HepG2 (cell line): ENCODE data around the gene LARP1. TPM values are rescaled to one million over a fixed set of nuclear protein-coding genes. Genes with fewer than 3 reads are reported as not detected.

Experiments used
- AGO2 ChIP-seq: fragments of 200-400 bp; formaldehyde crosslinking; optimal IDR thresholded peaks from 2 replicates; pipeline ENCODE3; 2017; ENCODE audit warnings: mild to moderate bottlenecking, low read depth, low read length, moderate library complexity
- ATF1 ChIP-seq: IDR thresholded peaks from 2 replicates; pipeline ENCODE4 v1.6.1; 2016; ENCODE audit warnings: mild to moderate bottlenecking, control low read depth
- EHMT2 ChIP-seq: fragments of 200-600 bp; sonication (generic); IDR thresholded peaks from 2 replicates; pipeline ENCODE4 v1.7.0; 2017; ENCODE audit warnings: antibody characterized with exemption, low read depth, low read length, borderline replicate concordance
- HIVEP1 ChIP-seq: sonication (generic); formaldehyde crosslinking; IDR thresholded peaks from 2 replicates; pipeline ENCODE4 v1.4.0; 2020; ENCODE audit warnings: mild to moderate bottlenecking, missing genetic modification reagents
- HNRNPUL1 ChIP-seq: fragments of 200-400 bp; formaldehyde crosslinking; IDR thresholded peaks from 2 replicates; pipeline ENCODE4 v1.6.1; 2017; ENCODE audit warnings: low read depth, mild to moderate bottlenecking, low read length, moderate library complexity
- MYC ChIP-seq: sonication (generic); formaldehyde crosslinking; IDR thresholded peaks from 2 replicates; pipeline ENCODE4 v1.9.0; 2021; ENCODE audit warnings: missing genetic modification reagents, borderline replicate concordance
- ONECUT2 ChIP-seq: sonication (generic); formaldehyde crosslinking; IDR thresholded peaks from 2 replicates; pipeline ENCODE4 v1.4.0; 2020; ENCODE audit warnings: missing genetic modification reagents
- POLR2A ChIP-seq, 2 experiments: IDR thresholded peaks; 2 replicates each; pipeline ENCODE4 v1.6.1; 2011; ENCODE audit warnings: low read depth in 2 of 2, low read length in 2 of 2, mild to moderate bottlenecking in 1 of 2, moderate library complexity in 1 of 2; ENCODE audit not compliant: insufficient read depth in 1 of 2
- SRSF4 ChIP-seq: fragments of 200-400 bp; formaldehyde crosslinking; IDR thresholded peaks from one replicate; pipeline ENCODE4 v1.6.1; 2018; ENCODE audit warnings: mild to moderate bottlenecking, low read depth, low read length, moderate library complexity; ENCODE audit not compliant: poor library complexity, severe bottlenecking
- ZNF598 ChIP-seq: sonication (generic); formaldehyde crosslinking; IDR thresholded peaks from 2 replicates; pipeline ENCODE4 v1.5.1; 2020; ENCODE audit warnings: mild to moderate bottlenecking, missing genetic modification reagents, borderline replicate concordance
- ZNF768 ChIP-seq: sonication (generic); formaldehyde crosslinking; IDR thresholded peaks from 2 replicates; pipeline ENCODE4 v1.4.0; 2020; ENCODE audit warnings: missing genetic modification reagents
- polyA plus RNA-seq, 8 experiments: library from polyadenylated mRNA; depleted of rRNA in 3 of 8; stranded (reverse) in 7 of 8; unstranded in 1 of 8; fragments of >200 nt; fragmentation: Illumina TruSeq in 4 of 8; extraction: Trizol in 4 of 8; gene quantifications; 2 replicates each; pipeline versions ENCODE4 v1.2.1 to v1.2.3, GENCODE V29; 2011 to 2016; ENCODE audit warnings: low read depth in 4 of 8, missing spikeins in 1 of 8, mixed read lengths in 1 of 8; ENCODE audit not compliant: insufficient read depth in 1 of 8
- total RNA-seq, 5 experiments: library from RNA; depleted of rRNA; stranded (reverse); fragments of >200 nt; fragmentation: Illumina TruSeq; extraction: Trizol; gene quantifications; 2 replicates each; pipeline ENCODE4 v1.2.3, GENCODE V29; 2016; ENCODE audit warnings: low read depth in 1 of 5
- TF ChIP-seq, protein P1 (sequence below): IDR thresholded peaks from 2 replicates; pipeline ENCODE4 v1.6.1; 2016; ENCODE audit warnings: missing compliant biosample characterization, missing genetic modification reagents, borderline replicate concordance
- TF ChIP-seq, protein P2 (sequence below): sonication (generic); formaldehyde crosslinking; IDR thresholded peaks from 2 replicates; pipeline ENCODE4 v1.4.0; 2020; ENCODE audit warnings: missing genetic modification reagents
- TF ChIP-seq, protein P3 (sequence below): sonication (generic); formaldehyde crosslinking; IDR thresholded peaks from 2 replicates; pipeline ENCODE4 v1.9.0; 2021; ENCODE audit warnings: missing genetic modification reagents, mild to moderate bottlenecking, borderline replicate concordance
- TF ChIP-seq, protein P4 (sequence below): sonication (generic); formaldehyde crosslinking; IDR thresholded peaks from 2 replicates; pipeline ENCODE4 v1.4.0; 2020; ENCODE audit warnings: missing genetic modification reagents
- TF ChIP-seq, protein P5 (sequence below): sonication (generic); formaldehyde crosslinking; IDR thresholded peaks from 2 replicates; pipeline ENCODE4 v1.4.0; 2020; ENCODE audit warnings: mild to moderate bottlenecking, missing genetic modification reagents
- TF ChIP-seq, protein P6 (sequence below): sonication (generic); formaldehyde crosslinking; IDR thresholded peaks from 2 replicates; pipeline ENCODE4 v1.5.0; 2020; ENCODE audit warnings: mild to moderate bottlenecking, missing genetic modification reagents, borderline replicate concordance

Gene LARP1
- total and polyA plus RNA-seq, 2 of the 13 experiments (the other 11 are each of a cell fraction or from before 2014, with no cell fraction given) = 45.2 to 61.4 TPM

DNA sequence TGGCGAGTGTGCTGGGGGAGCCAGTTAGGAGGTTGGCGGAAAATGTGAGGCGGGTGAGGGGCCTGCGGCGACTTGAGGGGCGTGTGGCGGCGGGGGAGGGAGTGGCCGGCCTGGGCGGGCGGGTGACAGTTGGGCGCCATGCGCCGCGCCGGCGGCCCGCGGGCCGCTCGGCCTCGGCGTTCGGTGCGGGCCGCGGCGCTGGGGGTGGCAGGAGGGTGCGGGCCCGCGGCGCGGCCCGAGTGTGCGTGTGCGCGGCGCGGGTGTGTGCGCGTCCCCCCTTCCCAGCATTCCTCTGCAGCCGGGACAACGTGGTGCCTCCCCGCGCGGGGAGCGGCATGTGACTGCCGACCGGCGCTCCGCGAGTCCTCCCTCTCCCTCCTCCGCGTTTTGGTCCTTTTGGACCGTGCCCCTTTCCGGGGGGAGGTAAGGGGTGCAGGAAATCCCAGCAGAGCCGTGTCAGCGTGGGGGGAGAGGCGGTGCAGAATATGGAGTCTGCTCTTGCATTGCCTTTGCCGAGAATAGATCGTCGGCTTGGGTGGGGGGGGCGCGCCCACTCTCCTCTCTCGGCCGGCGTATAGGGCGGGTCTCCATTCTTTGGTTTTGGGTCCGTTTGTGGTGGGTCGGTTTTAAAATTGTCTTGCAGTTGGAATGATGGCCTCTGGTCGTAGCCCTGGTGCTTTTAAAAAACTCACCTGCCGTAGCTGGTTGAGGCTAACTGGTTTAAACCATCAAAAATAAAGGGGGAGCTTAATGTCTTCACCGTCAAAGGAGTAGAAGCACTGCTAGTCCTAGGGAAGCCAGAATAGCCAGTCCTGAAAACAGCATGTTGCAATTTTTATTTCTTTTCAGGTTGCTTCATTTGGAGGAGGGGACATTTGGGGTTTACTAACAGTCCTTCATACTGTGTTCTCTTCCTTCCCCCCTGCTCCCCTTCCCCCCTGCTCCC lies 2.0 kb downstream of the LARP1 start (continued):
- TF ChIP-seq HNRNPUL1 (no peak), EHMT2 (no peak), HIVEP1 (CRISPR knock-in tag) (0 out of 2 replicates have a peak, but pooled peaks have one; percentile 6), POLR2A (IDR thresholded peaks at IDR 0.05; ENCODE audit: insufficient read depth in 1 of 2, low read depth in 2 of 2, low read length in 2 of 2) (no peak; a peak in 1 of 4 replicates), ZNF768 (CRISPR knock-in tag) (peak; percentile 25; the same call in 1 of the 2 replicates), MYC (peak; percentile 62; the same call in 1 of the 2 replicates), ONECUT2 (CRISPR knock-in tag) (no peak), ZNF598 (no peak), AGO2 (peak; percentile 49), ATF1 (CRISPR knock-in tag) (no peak), SRSF4 (no peak)
- TF ChIP-seq, protein P1, sequence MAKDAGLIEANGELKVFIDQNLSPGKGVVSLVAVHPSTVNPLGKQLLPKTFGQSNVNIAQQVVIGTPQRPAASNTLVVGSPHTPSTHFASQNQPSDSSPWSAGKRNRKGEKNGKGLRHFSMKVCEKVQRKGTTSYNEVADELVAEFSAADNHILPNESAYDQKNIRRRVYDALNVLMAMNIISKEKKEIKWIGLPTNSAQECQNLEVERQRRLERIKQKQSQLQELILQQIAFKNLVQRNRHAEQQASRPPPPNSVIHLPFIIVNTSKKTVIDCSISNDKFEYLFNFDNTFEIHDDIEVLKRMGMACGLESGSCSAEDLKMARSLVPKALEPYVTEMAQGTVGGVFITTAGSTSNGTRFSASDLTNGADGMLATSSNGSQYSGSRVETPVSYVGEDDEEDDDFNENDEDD (CRISPR knock-in tag) = peak; percentile 31; the same call in 1 of the 2 replicates
- TF ChIP-seq, protein P2, sequence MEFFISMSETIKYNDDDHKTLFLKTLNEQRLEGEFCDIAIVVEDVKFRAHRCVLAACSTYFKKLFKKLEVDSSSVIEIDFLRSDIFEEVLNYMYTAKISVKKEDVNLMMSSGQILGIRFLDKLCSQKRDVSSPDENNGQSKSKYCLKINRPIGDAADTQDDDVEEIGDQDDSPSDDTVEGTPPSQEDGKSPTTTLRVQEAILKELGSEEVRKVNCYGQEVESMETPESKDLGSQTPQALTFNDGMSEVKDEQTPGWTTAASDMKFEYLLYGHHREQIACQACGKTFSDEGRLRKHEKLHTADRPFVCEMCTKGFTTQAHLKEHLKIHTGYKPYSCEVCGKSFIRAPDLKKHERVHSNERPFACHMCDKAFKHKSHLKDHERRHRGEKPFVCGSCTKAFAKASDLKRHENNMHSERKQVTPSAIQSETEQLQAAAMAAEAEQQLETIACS (CRISPR knock-in tag) = peak; percentile 69
- TF ChIP-seq, protein P3, sequence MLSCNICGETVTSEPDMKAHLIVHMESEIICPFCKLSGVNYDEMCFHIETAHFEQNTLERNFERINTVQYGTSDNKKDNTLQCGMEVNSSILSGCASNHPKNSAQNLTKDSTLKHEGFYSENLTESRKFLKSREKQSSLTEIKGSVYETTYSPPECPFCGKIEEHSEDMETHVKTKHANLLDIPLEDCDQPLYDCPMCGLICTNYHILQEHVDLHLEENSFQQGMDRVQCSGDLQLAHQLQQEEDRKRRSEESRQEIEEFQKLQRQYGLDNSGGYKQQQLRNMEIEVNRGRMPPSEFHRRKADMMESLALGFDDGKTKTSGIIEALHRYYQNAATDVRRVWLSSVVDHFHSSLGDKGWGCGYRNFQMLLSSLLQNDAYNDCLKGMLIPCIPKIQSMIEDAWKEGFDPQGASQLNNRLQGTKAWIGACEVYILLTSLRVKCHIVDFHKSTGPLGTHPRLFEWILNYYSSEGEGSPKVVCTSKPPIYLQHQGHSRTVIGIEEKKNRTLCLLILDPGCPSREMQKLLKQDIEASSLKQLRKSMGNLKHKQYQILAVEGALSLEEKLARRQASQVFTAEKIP (CRISPR knock-in tag) = no peak
- TF ChIP-seq, protein P4, sequence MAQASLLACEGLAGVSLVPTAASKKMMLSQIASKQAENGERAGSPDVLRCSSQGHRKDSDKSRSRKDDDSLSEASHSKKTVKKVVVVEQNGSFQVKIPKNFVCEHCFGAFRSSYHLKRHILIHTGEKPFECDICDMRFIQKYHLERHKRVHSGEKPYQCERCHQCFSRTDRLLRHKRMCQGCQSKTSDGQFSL (CRISPR knock-in tag) = peak; percentile 80; the same call in 1 of the 2 replicates
- TF ChIP-seq, protein P5, sequence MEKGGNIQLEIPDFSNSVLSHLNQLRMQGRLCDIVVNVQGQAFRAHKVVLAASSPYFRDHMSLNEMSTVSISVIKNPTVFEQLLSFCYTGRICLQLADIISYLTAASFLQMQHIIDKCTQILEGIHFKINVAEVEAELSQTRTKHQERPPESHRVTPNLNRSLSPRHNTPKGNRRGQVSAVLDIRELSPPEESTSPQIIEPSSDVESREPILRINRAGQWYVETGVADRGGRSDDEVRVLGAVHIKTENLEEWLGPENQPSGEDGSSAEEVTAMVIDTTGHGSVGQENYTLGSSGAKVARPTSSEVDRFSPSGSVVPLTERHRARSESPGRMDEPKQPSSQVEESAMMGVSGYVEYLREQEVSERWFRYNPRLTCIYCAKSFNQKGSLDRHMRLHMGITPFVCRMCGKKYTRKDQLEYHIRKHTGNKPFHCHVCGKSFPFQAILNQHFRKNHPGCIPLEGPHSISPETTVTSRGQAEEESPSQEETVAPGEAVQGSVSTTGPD = no peak
- TF ChIP-seq, protein P6, sequence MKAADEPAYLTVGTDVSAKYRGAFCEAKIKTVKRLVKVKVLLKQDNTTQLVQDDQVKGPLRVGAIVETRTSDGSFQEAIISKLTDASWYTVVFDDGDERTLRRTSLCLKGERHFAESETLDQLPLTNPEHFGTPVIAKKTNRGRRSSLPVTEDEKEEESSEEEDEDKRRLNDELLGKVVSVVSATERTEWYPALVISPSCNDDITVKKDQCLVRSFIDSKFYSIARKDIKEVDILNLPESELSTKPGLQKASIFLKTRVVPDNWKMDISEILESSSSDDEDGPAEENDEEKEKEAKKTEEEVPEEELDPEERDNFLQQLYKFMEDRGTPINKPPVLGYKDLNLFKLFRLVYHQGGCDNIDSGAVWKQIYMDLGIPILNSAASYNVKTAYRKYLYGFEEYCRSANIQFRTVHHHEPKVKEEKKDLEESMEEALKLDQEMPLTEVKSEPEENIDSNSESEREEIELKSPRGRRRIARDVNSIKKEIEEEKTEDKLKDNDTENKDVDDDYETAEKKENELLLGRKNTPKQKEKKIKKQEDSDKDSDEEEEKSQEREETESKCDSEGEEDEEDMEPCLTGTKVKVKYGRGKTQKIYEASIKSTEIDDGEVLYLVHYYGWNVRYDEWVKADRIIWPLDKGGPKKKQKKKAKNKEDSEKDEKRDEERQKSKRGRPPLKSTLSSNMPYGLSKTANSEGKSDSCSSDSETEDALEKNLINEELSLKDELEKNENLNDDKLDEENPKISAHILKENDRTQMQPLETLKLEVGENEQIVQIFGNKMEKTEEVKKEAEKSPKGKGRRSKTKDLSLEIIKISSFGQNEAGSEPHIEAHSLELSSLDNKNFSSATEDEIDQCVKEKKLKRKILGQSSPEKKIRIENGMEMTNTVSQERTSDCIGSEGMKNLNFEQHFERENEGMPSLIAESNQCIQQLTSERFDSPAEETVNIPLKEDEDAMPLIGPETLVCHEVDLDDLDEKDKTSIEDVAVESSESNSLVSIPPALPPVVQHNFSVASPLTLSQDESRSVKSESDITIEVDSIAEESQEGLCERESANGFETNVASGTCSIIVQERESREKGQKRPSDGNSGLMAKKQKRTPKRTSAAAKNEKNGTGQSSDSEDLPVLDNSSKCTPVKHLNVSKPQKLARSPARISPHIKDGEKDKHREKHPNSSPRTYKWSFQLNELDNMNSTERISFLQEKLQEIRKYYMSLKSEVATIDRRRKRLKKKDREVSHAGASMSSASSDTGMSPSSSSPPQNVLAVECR (CRISPR knock-in tag) = peak; percentile 13; the same call in 1 of the 2 replicates
